Activated naive CD4-positive, alpha-beta T cell (primary cell): Measurements from ENCODE around the gene TRERF1.

Experiments used
- DNase-seq, 4 experiments: peaks; one replicate each; lab custom pipeline; 2025; lab: John Stamatoyannopoulos, UW

Gene TRERF1

GRCh38 chr6:42251500-42251899 lies 200.2 kb downstream of the TRERF1 start:
- no peak for DNase-seq

GRCh38 chr6:42250274-42250931 lies 201.3 kb downstream of the TRERF1 start:
- DNase-seq = no peak

- no peak for DNase-seq
Measured at GRCh38 chr6:42249279-42249678, 202.4 kb downstream of the TRERF1 start.

GRCh38 chr6:42243046-42243445 lies 208.7 kb downstream of the TRERF1 start:
- no peak for DNase-seq

GRCh38 chr6:42241915-42242314 lies 209.8 kb downstream of the TRERF1 start:
- DNase-seq = no peak

- DNase-seq = no peak
Measured at GRCh38 chr6:42239736-42240375, 211.9 kb downstream of the TRERF1 start.

- no peak for DNase-seq
Measured at GRCh38 chr6:42239333-42239732, 212.4 kb downstream of the TRERF1 start.

GRCh38 chr6:42237857-42238256 lies 213.9 kb downstream of the TRERF1 start:
- DNase-seq = no peak

GRCh38 chr6:42236682-42237473 lies 214.8 kb downstream of the TRERF1 start:
- DNase-seq = no peak

GRCh38 chr6:42236030-42236429 lies 215.7 kb downstream of the TRERF1 start:
- DNase-seq = no peak

GRCh38 chr6:42232035-42232434 lies 219.7 kb downstream of the TRERF1 start:
- DNase-seq = no peak

GRCh38 chr6:42230345-42231321 lies 221.1 kb downstream of the TRERF1 start:
- no peak for DNase-seq

GRCh38 chr6:42229506-42230119 lies 222.1 kb downstream of the TRERF1 start:
- DNase-seq = no peak

- DNase-seq = no peak
Measured at GRCh38 chr6:42228305-42228704, 223.4 kb downstream of the TRERF1 start.

- DNase-seq = no peak
Measured at GRCh38 chr6:42227173-42227850, 224.4 kb downstream of the TRERF1 start.

GRCh38 chr6:42226645-42227143 lies 225.0 kb downstream of the TRERF1 start:
- DNase-seq = no peak

- DNase-seq = no peak
Measured at GRCh38 chr6:42226161-42226611, 225.5 kb downstream of the TRERF1 start.

- DNase-seq = no peak
Measured at GRCh38 chr6:42225419-42225818, 226.3 kb downstream of the TRERF1 start.

- DNase-seq = no peak
Measured at GRCh38 chr6:42225029-42225339, 226.7 kb downstream of the TRERF1 start.

GRCh38 chr6:42224222-42225028 lies 227.3 kb downstream of the TRERF1 start:
- no peak for DNase-seq
